ENCODE data around the gene PLSCR1. TPM values are rescaled to one million over a fixed set of nuclear protein-coding genes. Genes with fewer than 3 reads are reported as not detected.

Gene PLSCR1
- total and polyA plus RNA-seq, 2 donors (not counting 1 experiment from before 2014, with no cell fraction given), result 16.8 to 44.6 TPM

DNA sequence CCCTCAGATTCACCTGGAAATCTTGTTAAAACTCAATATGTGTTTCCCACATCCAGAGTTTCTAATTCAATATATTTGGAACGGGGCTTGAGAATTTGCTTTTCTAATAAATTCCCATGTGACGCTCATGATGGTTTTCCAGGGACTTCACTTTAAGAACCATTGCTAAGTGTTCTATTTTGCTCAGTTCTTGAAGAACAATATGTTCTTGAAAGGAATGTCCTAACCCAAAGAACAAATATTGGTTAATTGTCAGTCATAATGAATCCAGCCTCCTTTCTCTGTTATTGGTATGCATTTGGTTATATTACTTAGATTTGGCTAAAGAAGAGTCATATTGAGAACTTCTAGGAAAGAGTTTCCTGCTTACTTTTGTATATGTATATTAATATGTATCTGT, 70.7 kb downstream of the PLSCR1 start:
- Histone ChIP-seq H3K4me2 (replicated peaks; ENCODE audit: low read depth, low read length, poor library complexity, severe bottlenecking) (no peak overlapping the region), H3K36me3 (replicated peaks in 1 of 2; ENCODE audit: control extremely low read depth in 1 of 2, control insufficient read depth in 1 of 2, extremely low read depth in 1 of 2, insufficient read depth in 2 of 2, low read length in 1 of 2) (no peaks in the 10 kb centered on the region), H4K20me1 (ENCODE audit: control insufficient read depth, insufficient read depth, low read length, poor library complexity, severe bottlenecking) (no peaks in the 10 kb centered on the region), H3K27ac (ENCODE audit: low read length in 2 of 2) (no peak overlapping the region), H3K4me3 (ENCODE audit: control extremely low read depth in 1 of 5, extremely low read depth in 1 of 5, insufficient read depth in 1 of 5, low read depth in 2 of 5, low read length in 4 of 5) (no peak overlapping the region), H3K9ac (ENCODE audit: low read length) (no peak overlapping the region), H3K9me3 (ENCODE audit: control extremely low read depth in 1 of 3, control insufficient read depth in 2 of 3, insufficient read depth in 1 of 3, low read length in 2 of 3) (peaks cover 0 to 8% (median 0%) of the 10 kb centered on the region in 3 donors), H2AFZ (ENCODE audit: insufficient read depth, low read depth, low read length, poor library complexity, severe bottlenecking) (no peak overlapping the region), H3K27me3 (replicated peaks in 1 of 4; ENCODE audit: control extremely low read depth in 1 of 4, control insufficient read depth in 3 of 4, insufficient read depth in 4 of 4, low read length in 3 of 4) (peaks cover 0 to 3% (median 0%) of the 10 kb centered on the region in 4 experiments), H3K79me2 (ENCODE audit: control insufficient read depth, insufficient read depth, low read length) (no peaks in the 10 kb centered on the region), H3K4me1 (ENCODE audit: control insufficient read depth in 2 of 2, insufficient read depth in 2 of 2, low read length in 2 of 2) (peaks cover 4 to 12% of the 10 kb centered on the region in 2 donors)
- no CpG with 5 or more reads among the region's 2 CpGs for WGBS (ENCODE audit: insufficient coverage)
- DNase-seq (no peak), ATAC-seq (ENCODE audit: low read depth) (no peak)
- Mint-ChIP-seq H3K4me1 (peaks cover 13% of the 10 kb centered on the region), H3K9me3 (ENCODE audit: insufficient read depth) (no peaks in the 10 kb centered on the region), H3K4me3 (no peak overlapping the region), H3K27me3 (peaks cover 4% of the 10 kb centered on the region), H3K27ac (no peak overlapping the region)
- ChIA-PET POLR2A (no interaction called here), CTCF (interaction anchor here (0.5 kb wide), 1 partner anchor 104 kb away, joined by 3 read pairs; no protein-coding TSS in a partner anchor)
- TF ChIP-seq, protein P1, sequence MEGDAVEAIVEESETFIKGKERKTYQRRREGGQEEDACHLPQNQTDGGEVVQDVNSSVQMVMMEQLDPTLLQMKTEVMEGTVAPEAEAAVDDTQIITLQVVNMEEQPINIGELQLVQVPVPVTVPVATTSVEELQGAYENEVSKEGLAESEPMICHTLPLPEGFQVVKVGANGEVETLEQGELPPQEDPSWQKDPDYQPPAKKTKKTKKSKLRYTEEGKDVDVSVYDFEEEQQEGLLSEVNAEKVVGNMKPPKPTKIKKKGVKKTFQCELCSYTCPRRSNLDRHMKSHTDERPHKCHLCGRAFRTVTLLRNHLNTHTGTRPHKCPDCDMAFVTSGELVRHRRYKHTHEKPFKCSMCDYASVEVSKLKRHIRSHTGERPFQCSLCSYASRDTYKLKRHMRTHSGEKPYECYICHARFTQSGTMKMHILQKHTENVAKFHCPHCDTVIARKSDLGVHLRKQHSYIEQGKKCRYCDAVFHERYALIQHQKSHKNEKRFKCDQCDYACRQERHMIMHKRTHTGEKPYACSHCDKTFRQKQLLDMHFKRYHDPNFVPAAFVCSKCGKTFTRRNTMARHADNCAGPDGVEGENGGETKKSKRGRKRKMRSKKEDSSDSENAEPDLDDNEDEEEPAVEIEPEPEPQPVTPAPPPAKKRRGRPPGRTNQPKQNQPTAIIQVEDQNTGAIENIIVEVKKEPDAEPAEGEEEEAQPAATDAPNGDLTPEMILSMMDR (IDR thresholded peaks at IDR 0.05), result no peak
- no peak for TF ChIP-seq EZH2 (IDR thresholded peaks at IDR 0.05; ENCODE audit: borderline replicate concordance, insufficient read depth, low read depth, low read length, poor library complexity, severe bottlenecking)
- intact Hi-C loops (cut with micrococcal nuclease), result no loop called here

DNA sequence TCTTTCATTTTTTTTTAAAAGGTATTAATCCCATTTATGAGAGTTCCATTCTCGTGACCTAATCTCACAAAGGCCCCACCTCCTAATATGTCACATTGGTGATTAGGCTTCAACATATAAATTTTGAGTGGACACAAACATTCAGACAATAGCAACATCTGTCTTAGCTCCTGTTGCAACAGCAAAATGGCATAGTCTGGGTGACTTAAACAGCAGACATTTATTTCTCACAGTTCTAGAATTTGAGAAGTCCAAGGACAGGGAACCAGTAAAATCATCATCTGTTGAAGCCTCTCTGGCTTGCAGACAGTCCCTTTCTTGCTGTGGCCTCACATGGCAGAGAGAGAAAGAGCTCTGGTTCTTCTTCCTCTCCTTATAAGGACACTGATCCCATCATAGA, 71.8 kb downstream of the PLSCR1 start:
- ChIA-PET CTCF (no interaction called here), POLR2A (no interaction called here)
- ATAC-seq (ENCODE audit: low read depth) (no peak), DNase-seq (no peak)
- no peak overlapping the region for H3K4me2 ChIP-seq (replicated peaks; ENCODE audit: low read depth, low read length, poor library complexity, severe bottlenecking)
- Mint-ChIP-seq H3K4me1 (peaks cover 15% of the 10 kb centered on the region), H3K27ac (no peak overlapping the region), H3K27me3 (no peaks in the 10 kb centered on the region), H3K9me3 (ENCODE audit: insufficient read depth) (no peaks in the 10 kb centered on the region), H3K4me3 (no peak overlapping the region)
- no peaks in the 10 kb centered on the region for H3K79me2 ChIP-seq (ENCODE audit: control insufficient read depth, insufficient read depth, low read length)
- no peak overlapping the region for H2AFZ ChIP-seq (ENCODE audit: insufficient read depth, low read depth, low read length, poor library complexity, severe bottlenecking)
- H3K27me3 ChIP-seq (replicated peaks in 1 of 4; ENCODE audit: control extremely low read depth in 1 of 4, control insufficient read depth in 3 of 4, insufficient read depth in 4 of 4, low read length in 3 of 4), result peaks cover 0 to 3% (median 0%) of the 10 kb centered on the region in 4 experiments
- no CpG with 5 or more reads among the region's 1 CpG for WGBS (ENCODE audit: insufficient coverage)
- H3K36me3 ChIP-seq (replicated peaks in 1 of 2; ENCODE audit: control extremely low read depth in 1 of 2, control insufficient read depth in 1 of 2, extremely low read depth in 1 of 2, insufficient read depth in 2 of 2, low read length in 1 of 2), result no peaks in the 10 kb centered on the region
- intact Hi-C loops (cut with micrococcal nuclease), result no loop called here
- TF ChIP-seq, protein P1 (IDR thresholded peaks at IDR 0.05), result no peak
- TF ChIP-seq EZH2 (IDR thresholded peaks at IDR 0.05; ENCODE audit: borderline replicate concordance, insufficient read depth, low read depth, low read length, poor library complexity, severe bottlenecking), result no peak
- peaks cover 0 to 8% (median 0%) of the 10 kb centered on the region in 3 donors for H3K9me3 ChIP-seq (ENCODE audit: control extremely low read depth in 1 of 3, control insufficient read depth in 2 of 3, insufficient read depth in 1 of 3, low read length in 2 of 3)
- no peak overlapping the region for H3K9ac ChIP-seq (ENCODE audit: low read length)
- H3K27ac ChIP-seq (ENCODE audit: low read length in 2 of 2), result no peak overlapping the region
- no peaks in the 10 kb centered on the region for H4K20me1 ChIP-seq (ENCODE audit: control insufficient read depth, insufficient read depth, low read length, poor library complexity, severe bottlenecking)
- H3K4me1 ChIP-seq (ENCODE audit: control insufficient read depth in 2 of 2, insufficient read depth in 2 of 2, low read length in 2 of 2), result peaks cover 4 to 13% of the 10 kb centered on the region in 2 donors
- no peak overlapping the region for H3K4me3 ChIP-seq (ENCODE audit: control extremely low read depth in 1 of 5, extremely low read depth in 1 of 5, insufficient read depth in 1 of 5, low read depth in 2 of 5, low read length in 4 of 5)
